Stomach smooth muscle (tissue), 2 donors: ENCODE measurements around the gene HILPDA.
"Not testable (repeated sequence)": the region's sequence is repeated elsewhere in the genome, so short reads cannot be mapped to it uniquely, and the experiment has no call there.

Experiments
- H3K27ac ChIP-seq: one replicate; pipeline ENCODE4 v1.7.0; 2013; ENCODE audit warnings: mild to moderate bottlenecking, low read length, inconsistent platforms
- H3K27me3 ChIP-seq, 2 donors: one replicate each; pipeline ENCODE4 v1.7.0; 2013; ENCODE audit warnings: low read length in 2 of 2; ENCODE audit not compliant: insufficient read depth in 2 of 2, control insufficient read depth in 1 of 2
- H3K36me3 ChIP-seq, 2 donors: one replicate each; pipeline ENCODE4 v1.7.0; 2013; ENCODE audit warnings: low read length in 2 of 2; ENCODE audit not compliant: control insufficient read depth in 2 of 2, insufficient read depth in 2 of 2
- H3K4me1 ChIP-seq: one replicate; pipeline ENCODE4 v1.7.0; 2013; ENCODE audit warnings: low read length; ENCODE audit not compliant: control insufficient read depth, insufficient read depth
- H3K4me3 ChIP-seq, 2 donors: one replicate each; pipeline ENCODE4 v1.7.0; 2013; ENCODE audit warnings: low read length in 2 of 2
- H3K9ac ChIP-seq, 2 donors: one replicate each; pipeline ENCODE4 v1.7.0; 2013; ENCODE audit warnings: low read length in 2 of 2, mild to moderate bottlenecking in 1 of 2
- H3K9me3 ChIP-seq, 2 donors: one replicate each; pipeline ENCODE4 v1.7.0; 2013; ENCODE audit warnings: low read length in 2 of 2; ENCODE audit not compliant: control insufficient read depth in 2 of 2
- donor health status: healthy.
- donor health status: Pancreatic carcinoma.

HILPDA gene

DNA sequence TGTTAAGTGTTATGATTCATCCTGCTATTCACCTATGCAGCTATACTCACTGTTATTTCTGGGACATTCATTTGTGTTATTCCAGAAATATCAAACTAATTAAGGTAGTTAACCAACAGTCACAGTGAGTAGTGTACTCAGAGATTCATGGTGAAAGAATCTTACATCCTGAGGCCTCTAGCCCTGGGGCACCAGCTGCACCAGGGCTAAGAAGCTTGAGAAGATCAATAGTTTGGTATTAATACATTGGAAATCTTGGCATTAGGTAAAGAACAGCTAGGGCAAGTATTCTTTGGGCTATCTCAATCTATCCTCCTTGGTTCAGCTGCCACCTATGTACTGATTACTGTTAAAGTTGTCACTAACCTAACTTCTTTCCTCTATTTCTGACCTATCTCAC lies 11.2 kb downstream of the HILPDA start:
- not testable (repeated sequence) for H3K4me1 ChIP-seq, H3K4me3 ChIP-seq, H3K9ac ChIP-seq, H3K27me3 ChIP-seq, H3K36me3 ChIP-seq, H3K27ac ChIP-seq, H3K9me3 ChIP-seq

DNA sequence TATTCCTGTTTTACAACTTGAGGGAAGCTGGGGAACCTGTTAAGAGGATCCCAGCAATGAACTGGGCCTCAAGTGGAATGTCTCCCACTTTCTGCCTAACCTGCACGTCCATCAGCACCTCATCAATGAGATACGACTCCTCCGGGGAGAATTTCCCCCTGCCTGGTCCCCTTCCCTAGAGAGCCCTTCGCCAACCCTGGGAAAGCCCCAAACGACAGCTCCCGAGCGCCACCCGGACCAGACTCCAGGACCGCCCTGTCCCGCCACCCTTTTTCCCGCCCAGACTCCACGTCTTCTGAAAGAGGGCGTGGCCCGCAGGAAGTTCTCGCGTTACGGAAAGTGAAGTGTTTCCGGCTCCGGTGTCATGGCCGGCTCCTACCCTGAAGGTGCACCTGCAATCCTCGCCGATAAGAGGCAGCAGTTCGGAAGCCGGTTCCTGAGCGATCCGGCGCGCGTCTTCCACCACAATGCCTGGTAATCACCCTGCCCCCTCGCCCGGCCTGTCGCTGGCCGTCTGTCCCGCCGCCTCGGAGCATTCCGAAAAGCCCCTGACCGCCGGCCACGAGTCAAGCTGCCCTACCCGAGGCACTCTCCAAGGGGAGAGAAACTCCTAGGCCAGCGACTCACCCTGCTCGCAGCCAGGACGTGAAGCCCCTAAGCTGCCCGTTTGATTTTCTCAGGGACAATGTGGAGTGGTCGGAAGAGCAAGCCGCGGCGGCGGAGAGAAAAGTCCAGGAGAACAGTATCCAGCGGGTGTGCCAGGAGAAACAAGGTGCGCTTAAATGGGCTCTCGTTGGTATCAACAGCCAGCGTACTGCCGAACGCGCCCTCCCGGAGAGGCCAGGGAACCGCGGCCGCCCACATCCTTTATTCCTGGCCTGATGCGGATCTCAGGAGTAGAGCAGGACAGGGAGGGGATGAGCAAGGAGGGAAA lies 21.0 kb downstream of the HILPDA start, which contains the start of gene METTL2B:
TSS of gene METTL2B (plus strand) at position 347 of the 934 bp plus-strand sequence. CDS start at position 365, 18 bp downstream.
- not testable (repeated sequence) for H3K4me1 ChIP-seq, H3K36me3 ChIP-seq, H3K27me3 ChIP-seq, H3K9me3 ChIP-seq
- Histone ChIP-seq H3K9ac (peak within 1 kb of the TSS; percentile 83 to 87), H3K27ac (peak within 1 kb of the TSS; percentile 78), H3K4me3 (peak within 1 kb of the TSS; percentile 75 to 81)

DNA sequence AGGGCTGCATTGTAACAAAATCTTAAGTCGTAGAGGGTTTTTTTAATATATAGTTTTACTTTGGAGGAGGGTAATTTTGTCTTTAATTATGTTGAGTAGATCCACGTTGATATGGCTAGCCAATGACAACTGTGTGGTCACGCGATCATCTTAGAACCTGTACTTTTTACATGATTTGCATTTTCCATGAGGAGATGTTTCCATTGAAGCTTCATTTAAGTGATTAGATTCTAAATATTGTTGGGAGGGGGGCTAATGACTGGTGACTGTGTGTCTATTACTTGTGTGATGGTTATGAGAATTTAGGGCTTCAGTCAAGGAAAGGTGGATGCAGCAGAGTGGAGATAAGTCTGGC lies 21.6 kb downstream of the HILPDA start:
- not testable (repeated sequence) for H3K9me3 ChIP-seq, H3K27me3 ChIP-seq, H3K4me1 ChIP-seq, H3K36me3 ChIP-seq
- Histone ChIP-seq H3K9ac (peak overlapping the region; percentile 83 to 87), H3K27ac (peak overlapping the region; percentile 78), H3K4me3 (peak overlapping the region; percentile 75 to 81)

DNA sequence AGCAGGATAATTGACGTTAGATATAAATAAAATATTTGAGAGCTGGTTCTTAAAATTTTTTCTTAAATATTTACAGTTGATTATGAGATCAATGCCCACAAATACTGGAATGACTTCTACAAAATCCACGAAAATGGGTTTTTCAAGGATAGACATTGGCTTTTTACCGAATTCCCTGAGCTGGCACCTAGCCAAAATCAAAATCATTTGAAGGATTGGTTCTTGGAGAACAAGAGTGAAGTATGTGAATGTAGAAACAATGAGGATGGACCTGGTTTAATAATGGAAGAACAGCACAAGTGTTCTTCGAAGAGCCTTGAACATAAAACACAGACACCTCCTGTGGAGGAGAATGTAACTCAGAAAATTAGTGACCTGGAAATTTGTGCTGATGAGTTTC lies 23.4 kb downstream of the HILPDA start:
- H3K4me3 ChIP-seq, H3K27ac ChIP-seq, H3K36me3 ChIP-seq, H3K27me3 ChIP-seq, H3K4me1 ChIP-seq, H3K9ac ChIP-seq, H3K9me3 ChIP-seq: not testable (repeated sequence)

DNA sequence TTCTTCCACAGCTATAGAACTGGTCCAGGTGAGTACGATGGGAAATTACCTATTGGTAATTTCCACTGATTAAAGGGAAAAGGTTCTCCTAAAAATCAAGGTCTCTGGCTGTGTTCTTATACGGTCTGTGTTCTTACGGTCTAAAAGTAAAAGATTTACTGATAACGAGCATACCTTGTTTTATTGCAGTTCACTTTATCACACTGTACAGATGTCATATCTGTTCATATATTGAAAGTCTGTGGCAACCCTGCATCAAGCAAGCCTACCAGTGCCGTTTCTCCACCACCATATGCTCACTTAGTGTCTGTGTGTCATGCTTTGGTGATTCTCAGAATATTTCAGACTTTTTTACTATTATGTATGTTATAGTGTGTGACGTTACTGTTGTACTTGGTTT lies 32.5 kb downstream of the HILPDA start:
- not testable (repeated sequence) for H3K4me1 ChIP-seq, H3K4me3 ChIP-seq, H3K36me3 ChIP-seq, H3K9me3 ChIP-seq, H3K27ac ChIP-seq, H3K9ac ChIP-seq, H3K27me3 ChIP-seq

DNA sequence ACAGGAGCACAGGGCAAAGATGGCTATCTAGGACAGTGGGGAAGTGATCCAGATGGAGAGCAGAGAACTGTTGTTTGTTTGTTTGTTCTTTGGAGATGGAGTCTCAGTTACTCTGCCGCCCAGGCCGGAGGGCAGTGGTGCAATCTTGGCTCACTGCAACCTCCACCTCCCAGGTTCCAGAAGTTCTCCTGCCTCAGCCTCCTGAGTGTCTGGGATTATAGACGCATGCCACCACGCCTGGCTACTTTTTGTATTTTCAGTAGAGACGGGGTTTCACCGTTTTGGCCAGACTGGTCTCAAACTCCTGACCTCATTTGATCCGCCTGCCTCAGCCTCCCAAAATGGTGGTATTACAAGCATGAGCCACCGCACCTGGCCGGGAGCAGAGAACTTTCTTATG lies 41.7 kb downstream of the HILPDA start:
- H3K9ac ChIP-seq: no peak overlapping the region
- H3K27me3 ChIP-seq: no peaks in the 10 kb centered on the region
- H3K4me3 ChIP-seq: no peak overlapping the region
- H3K9me3 ChIP-seq: no peaks in the 10 kb centered on the region
- no peak overlapping the region for H3K27ac ChIP-seq
- no peaks in the 10 kb centered on the region for H3K4me1 ChIP-seq
- peaks cover 10 to 20% of the 10 kb centered on the region in 2 donors for H3K36me3 ChIP-seq

DNA sequence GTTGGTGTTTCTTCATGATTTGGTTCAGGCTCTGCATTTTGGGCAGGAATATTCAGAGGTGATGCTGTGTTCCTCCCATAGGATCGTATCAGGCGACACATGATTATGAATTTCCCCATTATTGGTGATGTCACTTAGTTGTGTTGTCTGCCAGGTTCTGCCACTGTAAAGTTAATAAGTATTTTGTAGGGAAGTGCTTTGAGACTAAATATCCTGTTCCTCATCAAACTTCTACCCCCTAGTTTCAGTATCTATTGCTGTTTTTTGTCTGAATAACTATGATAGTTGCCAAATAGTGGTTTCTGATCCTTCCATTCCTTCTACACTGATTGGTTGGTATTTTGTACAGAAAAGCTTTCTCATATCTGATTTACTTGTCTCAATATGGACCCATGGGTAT lies 49.7 kb downstream of the HILPDA start:
- not testable (repeated sequence) for H3K4me1 ChIP-seq, H3K9me3 ChIP-seq, H3K27me3 ChIP-seq, H3K4me3 ChIP-seq, H3K9ac ChIP-seq, H3K27ac ChIP-seq, H3K36me3 ChIP-seq

DNA sequence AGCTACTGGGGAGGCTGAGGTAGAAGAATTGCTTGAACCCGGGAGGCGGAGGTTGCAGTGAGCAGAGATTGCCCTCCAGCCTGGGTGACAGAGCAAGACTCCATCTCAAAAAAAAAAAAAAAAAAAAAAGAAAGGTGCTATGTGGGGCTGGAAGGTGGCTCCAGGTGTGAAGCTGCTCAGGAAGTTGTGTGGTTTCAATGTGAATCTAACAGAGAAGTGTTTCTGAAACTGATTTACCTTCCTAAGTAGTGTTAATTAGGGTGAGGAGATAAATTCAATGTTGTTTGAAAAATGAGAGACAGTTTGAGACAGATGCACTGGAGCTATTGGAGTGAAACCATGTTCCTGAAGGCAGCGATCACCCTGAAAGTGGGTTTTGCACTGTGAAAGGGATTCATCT lies 51.1 kb downstream of the HILPDA start:
- not testable (repeated sequence) for H3K9me3 ChIP-seq, H3K36me3 ChIP-seq, H3K4me3 ChIP-seq, H3K9ac ChIP-seq, H3K27me3 ChIP-seq, H3K4me1 ChIP-seq, H3K27ac ChIP-seq

DNA sequence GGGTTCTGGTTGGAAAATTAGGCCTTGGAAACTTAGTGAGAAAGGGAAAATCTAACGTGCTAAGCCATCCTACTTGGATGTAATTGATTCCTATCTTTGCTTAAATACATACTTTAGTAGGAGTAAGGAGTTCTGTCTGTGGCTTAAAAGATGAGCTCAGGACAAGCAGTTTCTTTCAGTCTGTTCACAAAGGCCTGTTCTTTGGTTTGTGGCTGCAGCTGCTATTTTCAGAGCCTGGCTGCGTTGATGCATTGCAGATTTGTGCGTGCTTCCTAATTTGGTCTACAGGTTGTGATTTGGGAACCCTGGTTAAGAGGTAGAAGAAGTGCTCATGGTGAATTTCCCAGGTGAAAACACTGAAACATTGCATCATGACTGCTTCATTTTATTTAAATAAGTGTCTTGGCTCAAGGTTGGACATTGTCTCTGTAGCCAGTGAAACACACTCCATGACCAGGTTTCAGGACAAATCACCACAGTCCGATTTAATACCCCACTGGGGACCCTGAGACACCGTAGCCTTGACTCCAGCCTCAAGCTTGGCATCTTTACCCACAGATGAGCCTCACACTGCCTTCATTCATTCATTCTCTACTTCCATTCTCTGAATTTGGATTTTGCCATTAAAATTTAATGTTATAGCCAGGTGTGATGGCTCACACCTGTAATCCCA lies 51.8 kb downstream of the HILPDA start:
- H3K36me3 ChIP-seq, H3K27ac ChIP-seq, H3K4me3 ChIP-seq, H3K9ac ChIP-seq, H3K9me3 ChIP-seq, H3K27me3 ChIP-seq, H3K4me1 ChIP-seq: not testable (repeated sequence)
